NCI-H345 (cell line): Measurements from ENCODE around the gene PAPPA2.
A peak's percentile ranks its signal among the peaks of the same experiment; 100 is the strongest.

Experiments used
- DNase-seq: peaks from one replicate; lab custom pipeline; 2025; lab: John Stamatoyannopoulos, UW

PAPPA2 gene

GRCh38 chr1:176857632-176858031, 394.7 kb downstream of the PAPPA2 start:
- no peak for DNase-seq

- DNase-seq: no peak
Measured at GRCh38 chr1:176858433-176858916, 395.5 kb downstream of the PAPPA2 start.

DNA sequence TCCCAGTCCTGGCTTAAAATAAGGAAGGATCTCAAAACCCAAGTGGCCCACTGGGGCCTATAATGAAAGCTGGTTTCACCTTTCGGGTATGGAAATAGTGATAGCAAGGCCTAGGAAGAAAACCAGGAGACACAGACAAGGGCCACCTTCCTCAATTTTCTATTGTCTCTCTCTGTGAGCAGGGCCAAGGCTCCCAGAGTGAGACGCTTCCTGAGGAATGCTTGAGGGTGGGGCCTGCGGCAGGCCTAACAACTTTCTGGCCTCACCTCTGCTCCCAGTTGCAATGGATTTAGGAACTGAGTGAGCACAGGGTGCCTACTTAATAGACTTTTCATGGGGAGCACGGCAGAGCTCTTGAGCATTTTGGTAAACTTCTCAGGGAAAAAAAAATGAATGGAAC, 400.6 kb downstream of the PAPPA2 start:
- DNase-seq: no peak

- no peak for DNase-seq
Measured at GRCh38 chr1:176864211-176864610, 401.2 kb downstream of the PAPPA2 start.

DNA sequence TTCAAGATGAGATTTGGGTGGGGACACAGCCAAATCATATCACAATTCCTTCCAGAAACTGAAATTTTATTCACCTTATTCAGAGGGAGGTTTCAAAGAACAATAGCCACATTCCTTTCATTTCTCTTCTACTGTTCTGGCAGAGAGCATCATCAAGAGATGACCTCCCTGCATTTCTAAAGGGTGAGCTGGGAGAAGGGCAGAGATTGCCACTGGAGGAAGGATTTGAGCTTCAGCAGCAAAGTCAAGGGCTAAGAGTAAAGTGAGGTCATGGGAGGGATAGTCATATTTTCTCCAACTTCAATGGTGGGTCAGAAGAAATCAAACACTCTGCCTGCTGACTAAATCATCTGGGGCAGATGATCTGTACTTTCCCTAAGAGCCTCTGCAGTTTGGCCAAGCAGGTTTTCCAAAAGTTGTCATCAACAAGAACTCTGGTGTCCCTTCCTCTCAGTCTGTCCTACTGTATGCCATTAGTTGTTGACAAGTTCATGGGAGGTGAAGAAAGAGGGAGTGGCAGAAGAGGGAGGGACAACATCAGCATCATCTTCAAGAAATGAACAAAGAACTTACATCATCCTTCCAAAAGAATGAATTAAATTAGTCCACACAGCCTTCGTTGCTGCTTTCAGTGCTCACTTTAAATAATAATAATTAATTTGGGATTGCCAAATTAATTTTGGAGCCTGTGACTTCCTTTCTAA, 403.2 kb downstream of the PAPPA2 start:
- no peak for DNase-seq

DNA sequence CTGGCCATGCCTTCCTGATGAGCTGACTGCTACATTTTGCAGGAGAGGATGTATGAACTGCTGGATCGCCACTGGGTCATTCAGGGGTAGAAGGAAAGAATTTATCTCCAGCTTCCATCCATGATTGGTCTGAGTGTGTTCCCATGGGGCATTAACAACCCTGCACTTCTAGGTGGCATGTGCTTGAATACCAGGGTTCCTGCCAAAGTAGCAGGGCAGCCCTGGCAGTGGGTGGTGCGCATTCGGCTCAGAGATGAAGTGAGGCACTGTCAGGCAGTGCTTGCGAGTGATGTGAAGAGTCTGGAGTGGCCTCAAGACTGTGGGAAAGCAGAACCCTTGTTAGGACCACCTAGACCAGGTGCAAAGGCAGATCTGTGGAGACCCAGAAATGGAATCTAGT, 406.6 kb downstream of the PAPPA2 start:
- no peak for DNase-seq

GRCh38 chr1:176876966-176877515, 414.1 kb downstream of the PAPPA2 start:
- no peak for DNase-seq

- no peak for DNase-seq
Measured at GRCh38 chr1:176877557-176877956, 414.6 kb downstream of the PAPPA2 start.

DNA sequence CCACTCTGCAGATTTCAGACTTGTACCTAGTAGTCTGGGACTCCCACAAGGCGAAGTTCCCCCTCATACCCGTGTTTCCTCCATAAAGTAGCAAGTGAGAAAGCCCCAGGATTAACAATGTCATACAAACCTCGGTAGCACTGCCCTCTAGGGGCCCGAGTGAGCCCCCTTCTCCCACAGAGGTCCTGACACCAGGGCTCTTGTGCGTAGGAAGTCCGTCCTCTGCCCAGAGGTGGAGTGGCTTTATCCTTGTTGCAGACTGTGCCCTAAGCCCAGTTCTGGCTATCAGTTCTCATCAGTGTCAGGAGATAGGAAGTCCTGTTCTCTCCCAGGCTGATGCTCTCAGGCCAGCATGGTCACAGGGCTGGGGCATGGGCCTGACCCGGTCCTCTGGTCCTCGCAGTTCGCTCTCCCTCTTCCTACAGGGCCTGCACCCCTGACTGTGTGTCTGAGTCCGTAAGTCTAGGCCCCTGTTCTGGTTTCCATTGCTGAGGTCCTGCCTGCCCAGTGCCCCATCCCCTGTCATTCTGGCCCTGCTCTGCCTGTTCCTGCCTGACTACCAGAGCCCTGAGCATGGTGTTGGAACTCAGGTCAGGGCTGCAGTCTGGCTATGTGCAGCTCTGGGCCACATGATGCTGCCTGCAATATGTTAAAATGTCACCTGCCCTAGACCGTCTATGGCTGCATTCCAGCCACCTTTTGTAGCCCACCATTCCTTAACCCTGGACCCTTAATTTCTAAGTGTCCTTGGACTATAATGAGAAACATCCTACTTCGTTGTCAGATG, 416.0 kb downstream of the PAPPA2 start:
- DNase-seq: no peak

DNA sequence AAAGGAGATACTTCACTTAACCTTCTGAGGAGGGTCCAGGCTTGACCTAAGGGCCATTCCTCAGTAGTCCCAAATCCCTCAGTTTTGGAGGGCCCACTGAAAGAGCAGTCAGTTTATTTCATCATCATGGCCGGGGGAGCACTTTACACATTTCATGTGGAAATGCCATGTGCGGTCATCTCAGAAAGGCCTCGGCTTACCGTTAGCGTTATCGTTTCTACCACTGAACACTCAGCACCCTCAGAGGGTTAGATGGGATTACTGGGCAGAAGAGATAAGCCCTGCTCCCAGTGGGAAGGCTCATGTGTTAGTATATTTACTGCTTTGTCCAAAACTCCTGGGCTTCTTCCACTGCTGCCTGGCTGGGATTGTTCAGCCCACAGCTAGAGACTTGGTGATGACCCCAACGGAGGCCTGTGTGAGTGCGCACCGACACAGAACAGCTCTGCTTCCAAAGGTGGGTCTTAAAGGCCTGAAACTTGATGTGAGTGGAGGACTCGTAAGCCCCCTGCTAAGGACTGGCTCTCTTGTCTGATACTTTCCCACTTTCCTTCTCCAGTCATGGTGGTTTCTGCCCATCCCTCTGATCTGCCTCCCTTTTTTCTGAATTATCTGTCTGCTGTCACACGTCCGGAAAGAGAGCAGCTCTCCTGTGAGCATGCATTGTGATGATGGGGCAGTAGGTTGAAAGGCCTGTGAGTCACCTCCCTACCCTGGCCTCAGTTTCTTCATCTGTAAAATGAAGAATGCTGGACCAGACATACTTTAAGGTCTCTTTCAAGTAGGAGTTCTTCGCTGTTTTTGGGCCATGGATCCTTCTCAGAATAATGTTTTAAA, 417.0 kb downstream of the PAPPA2 start:
- no peak for DNase-seq

DNA sequence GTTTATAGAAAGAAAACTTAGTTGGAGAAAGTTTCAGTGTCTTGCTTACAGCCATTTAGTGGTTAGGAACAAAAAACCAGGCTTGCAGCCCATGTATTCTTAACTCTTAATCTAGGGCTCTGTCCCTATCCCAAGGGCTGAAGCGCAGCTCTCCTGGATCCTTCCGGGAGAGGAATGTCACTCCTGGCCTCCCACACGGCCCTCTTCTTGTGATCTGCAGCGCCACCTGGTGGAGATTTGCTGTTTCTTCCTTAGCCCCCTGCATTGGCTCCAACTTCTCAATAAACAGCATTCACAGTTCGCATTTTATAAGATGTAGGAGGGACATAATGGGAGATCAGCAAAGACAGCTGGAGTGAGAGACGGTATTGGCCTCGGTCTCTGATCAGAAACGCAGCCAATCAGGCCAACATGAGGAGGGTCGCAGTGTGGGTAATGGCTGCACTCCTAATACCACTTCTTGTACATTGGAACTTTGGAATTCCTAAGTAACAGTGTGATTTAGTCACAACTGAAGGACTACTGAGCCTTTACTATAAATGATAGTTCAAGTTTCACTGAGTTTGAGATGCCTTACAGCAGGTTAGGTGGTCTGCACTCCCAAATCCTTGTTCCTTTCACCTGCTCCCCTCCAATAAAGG, 418.1 kb downstream of the PAPPA2 start:
- DNase-seq: peak; percentile 65

- no peak for DNase-seq
Measured at GRCh38 chr1:176884286-176884685, 421.3 kb downstream of the PAPPA2 start.

DNA sequence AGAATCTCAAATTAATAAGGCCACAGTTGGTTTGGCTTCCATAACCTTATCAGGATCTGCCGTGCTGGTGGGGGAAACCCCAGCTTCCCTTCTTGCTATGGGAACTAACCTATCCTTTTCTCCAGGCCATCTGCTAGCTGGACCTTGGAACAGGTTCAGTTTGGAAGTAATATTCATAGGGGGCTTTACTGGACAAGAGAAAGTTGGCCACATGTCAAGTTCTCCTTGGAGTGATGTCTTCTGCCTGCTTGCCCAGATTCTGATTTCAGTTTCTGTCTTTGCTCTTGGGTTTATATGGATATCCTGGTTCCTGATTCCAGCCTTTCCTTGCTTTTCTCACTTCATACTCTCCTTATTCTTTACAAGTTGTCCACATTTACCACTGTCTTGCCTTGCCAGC, 421.9 kb downstream of the PAPPA2 start:
- DNase-seq: no peak

DNA sequence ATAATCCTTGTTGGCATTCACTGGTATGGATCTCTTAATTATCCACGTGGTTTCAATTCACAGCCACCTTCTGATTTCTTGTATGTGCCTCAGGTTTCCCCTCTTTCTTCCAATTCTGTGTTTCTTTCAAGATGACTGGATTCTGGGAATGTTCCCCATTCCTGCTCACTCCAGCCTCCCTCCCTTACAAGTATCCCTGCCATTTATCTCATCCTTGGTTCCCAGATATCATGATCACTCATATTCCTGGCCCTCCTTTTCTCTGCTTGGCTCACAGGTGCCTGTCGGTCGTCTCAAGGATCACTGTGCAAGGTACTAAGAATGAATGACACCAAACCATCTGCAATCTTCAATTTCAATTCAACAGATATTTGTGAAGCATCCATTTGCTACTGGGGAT, 422.4 kb downstream of the PAPPA2 start:
- no peak for DNase-seq

DNA sequence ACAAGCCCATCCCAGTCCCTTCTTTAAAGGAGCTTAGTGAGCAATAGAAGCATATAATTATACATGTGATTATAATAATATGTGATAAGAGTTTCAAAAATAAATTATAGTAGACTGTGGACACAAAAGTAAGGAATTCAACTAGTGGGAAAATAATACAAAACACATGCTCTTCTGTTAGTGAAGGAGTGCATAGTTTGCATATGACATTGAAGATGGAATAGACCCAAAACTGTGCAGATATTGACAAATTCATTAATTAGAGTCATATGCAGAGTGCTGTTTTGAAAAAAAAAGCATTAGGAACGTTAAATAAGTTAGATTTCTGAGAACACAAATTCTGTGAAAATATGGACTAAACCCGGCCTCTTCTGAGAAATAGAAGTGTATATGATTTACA, 422.8 kb downstream of the PAPPA2 start:
- DNase-seq: no peak

GRCh38 chr1:176888471-176889032, 425.6 kb downstream of the PAPPA2 start:
- no peak for DNase-seq

- DNase-seq: no peak
Measured at GRCh38 chr1:176893625-176894352, 430.8 kb downstream of the PAPPA2 start.

DNA sequence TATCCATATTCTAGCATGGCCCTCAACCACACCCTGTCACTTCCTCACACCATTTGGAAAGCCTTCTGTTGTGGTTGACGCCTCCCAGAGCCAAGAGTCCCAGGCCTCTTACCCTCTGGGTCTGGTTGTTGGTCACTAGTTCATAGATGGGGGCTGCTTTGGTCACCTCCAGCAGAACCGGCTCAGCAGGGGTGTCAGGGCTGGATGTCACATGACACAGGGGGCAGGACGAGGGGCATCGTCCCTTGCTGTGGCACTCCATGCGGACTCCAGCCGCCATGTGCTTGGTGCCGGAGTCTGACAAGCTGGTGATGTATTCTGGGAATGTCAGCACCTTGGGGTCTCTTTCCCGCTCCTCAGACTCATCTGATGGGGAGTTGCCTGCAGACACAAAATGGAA, 431.5 kb downstream of the PAPPA2 start:
- no peak for DNase-seq
